ENCODE data around the gene SLC4A5.

DNA sequence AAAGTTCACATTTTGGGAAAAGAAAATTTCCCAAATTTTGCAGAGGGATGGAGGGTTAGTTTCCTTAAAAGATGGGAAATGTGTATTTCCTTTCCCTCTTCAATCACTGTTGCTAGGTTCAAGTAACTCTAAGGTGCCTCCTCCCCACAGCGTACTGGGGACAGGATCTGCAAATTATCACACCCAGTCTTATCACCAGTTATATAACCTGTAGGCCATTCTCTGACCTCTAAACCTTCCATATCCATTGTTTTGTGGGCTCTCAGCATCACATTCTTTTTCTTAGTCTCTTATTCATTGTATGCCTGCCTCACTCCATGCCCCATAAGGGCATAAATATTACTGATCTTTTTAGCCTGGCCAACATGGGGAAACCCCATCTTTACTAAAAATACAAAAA lies 148.4 kb downstream of the SLC4A5 start:
- TF ChIP-seq, protein P1, sequence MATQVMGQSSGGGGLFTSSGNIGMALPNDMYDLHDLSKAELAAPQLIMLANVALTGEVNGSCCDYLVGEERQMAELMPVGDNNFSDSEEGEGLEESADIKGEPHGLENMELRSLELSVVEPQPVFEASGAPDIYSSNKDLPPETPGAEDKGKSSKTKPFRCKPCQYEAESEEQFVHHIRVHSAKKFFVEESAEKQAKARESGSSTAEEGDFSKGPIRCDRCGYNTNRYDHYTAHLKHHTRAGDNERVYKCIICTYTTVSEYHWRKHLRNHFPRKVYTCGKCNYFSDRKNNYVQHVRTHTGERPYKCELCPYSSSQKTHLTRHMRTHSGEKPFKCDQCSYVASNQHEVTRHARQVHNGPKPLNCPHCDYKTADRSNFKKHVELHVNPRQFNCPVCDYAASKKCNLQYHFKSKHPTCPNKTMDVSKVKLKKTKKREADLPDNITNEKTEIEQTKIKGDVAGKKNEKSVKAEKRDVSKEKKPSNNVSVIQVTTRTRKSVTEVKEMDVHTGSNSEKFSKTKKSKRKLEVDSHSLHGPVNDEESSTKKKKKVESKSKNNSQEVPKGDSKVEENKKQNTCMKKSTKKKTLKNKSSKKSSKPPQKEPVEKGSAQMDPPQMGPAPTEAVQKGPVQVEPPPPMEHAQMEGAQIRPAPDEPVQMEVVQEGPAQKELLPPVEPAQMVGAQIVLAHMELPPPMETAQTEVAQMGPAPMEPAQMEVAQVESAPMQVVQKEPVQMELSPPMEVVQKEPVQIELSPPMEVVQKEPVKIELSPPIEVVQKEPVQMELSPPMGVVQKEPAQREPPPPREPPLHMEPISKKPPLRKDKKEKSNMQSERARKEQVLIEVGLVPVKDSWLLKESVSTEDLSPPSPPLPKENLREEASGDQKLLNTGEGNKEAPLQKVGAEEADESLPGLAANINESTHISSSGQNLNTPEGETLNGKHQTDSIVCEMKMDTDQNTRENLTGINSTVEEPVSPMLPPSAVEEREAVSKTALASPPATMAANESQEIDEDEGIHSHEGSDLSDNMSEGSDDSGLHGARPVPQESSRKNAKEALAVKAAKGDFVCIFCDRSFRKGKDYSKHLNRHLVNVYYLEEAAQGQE (IDR thresholded peaks at IDR 0.05; ENCODE audit: insufficient read depth in 1 of 2, low read depth in 2 of 2, low read length in 2 of 2): no peak
- TF ChIP-seq POLR2AphosphoS5 (IDR thresholded peaks at IDR 0.05; ENCODE audit: low read depth, low read length): no peak
